A673 (cell line): Measurements from ENCODE around the gene SLC14A1.

Experiments used
- CTCF ChIP-seq: fragments of 300-800, 200-600 bp; sonication (generic); conservative IDR thresholded peaks from 2 replicates; pipeline ENCODE4 v1.5.1; 2017; ENCODE audit warnings: low read depth, mild to moderate bottlenecking, antibody characterized with exemption, low read length, moderate library complexity, mixed read lengths
- EZH2 ChIP-seq: fragments of 200-600 bp; sonication (generic); IDR thresholded peaks from 2 replicates; pipeline ENCODE4 v1.6.1; 2017; ENCODE audit warnings: borderline replicate concordance, low read depth, mild to moderate bottlenecking, mixed read lengths, antibody characterized with exemption, low read length; ENCODE audit not compliant: poor library complexity, severe bottlenecking

DNA sequence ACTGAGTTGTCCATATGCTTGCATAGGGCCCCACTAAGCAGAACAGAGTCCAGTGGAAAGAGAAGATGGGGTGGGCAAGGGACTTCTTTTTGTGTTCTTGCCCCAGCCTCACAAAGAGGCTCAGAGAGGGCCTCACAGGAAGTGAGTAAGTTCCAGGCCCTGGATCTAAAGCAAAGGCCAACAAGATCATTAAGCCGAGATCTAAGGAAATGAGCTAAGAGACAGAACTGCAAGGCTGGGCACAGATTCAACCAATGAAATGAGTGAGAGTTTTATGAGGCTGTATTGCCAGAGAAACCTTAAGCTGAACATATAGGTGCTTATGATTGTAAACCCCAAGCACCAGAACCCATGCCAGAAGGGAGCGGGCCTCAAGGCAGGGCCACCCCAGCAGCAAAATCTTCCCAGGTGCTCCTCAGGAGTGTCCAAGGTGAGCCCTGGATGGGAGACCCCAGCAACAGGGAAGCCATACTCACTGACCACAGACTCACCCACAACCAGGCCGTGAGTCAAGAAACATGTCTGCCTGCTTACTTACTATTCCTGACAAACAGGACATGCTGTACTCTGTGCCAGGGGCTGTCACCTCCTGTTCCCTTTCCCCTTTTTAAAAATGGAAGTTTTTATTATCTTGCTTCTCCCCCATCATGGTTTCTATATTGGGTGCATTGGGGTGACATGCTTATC, 40.2 kb downstream of the SLC14A1 start:
- no peak for TF ChIP-seq CTCF
- TF ChIP-seq EZH2: no peak
